Activated T-helper 1 cell treated with Interleukin-2 at 50 U/mL for 16 hours (primary cell): ENCODE data around the gene MTERF4.

ENCODE experiments used
- DNase-seq: peaks from one replicate; pipeline ENCODE4 v3.0.0-alpha.2; 2020; ENCODE audit warnings: low read depth

Gene MTERF4

DNA sequence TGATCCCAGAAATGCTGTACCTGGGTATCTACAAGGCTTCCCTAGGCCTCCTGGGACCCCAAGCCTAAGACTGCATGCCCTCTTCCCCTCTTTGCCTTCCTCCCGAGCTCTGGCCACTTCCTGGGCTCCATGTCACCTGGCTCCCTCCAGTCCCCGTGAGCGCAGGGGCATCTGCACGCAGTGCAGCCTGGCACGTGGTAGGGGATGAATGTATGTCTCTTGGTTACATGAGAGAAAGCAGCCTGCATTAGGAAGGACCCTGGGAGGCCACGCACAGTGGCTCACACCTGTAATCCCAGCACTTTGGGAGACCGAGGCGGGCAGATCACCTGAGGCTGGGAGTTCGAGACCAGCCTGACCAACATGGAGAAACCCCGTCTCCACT, 31.3 kb upstream of the MTERF4 start:
- no peak for DNase-seq

DNA sequence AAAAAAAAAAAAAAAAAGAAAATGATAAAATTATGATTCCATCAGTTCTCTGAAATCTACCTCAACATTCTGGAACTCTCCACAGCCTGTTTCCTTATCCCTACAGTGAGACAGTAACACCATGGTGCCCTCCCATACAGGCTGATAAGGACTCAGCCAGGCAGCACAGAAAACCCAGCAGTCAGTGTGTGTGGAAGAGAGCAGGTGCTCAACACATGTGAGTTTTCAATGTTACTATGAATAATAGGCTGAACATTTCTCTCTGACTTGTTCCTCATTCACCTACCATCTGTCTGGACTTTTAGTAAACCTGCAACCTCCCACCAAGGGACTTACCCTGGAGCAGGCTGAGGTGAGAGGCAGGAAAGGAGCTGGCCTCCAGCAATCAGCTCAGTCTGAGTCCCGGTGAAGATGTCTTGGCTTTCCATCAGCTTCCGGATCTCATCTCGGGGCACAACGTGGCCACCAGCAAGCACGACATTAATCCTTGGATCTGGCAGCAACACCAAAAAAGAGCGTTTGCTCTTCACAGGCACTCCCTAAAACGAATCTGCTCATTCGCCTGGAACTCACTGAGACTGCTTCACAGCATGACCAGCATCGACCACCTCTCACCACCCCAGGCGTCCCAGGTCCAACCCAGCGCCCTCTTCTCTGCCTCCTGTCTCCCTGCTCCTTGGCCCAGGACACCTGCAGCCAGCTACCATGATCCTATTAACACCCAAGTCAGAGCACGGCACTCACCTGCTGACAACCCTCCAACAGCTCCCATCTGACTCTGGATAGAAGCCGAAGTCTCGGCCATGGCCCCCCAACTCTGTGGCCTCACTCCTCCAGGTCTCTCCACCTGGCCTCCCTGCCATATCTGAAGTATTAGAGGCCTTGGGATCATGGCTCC, 30.7 kb upstream of the MTERF4 start:
- no peak for DNase-seq

DNA sequence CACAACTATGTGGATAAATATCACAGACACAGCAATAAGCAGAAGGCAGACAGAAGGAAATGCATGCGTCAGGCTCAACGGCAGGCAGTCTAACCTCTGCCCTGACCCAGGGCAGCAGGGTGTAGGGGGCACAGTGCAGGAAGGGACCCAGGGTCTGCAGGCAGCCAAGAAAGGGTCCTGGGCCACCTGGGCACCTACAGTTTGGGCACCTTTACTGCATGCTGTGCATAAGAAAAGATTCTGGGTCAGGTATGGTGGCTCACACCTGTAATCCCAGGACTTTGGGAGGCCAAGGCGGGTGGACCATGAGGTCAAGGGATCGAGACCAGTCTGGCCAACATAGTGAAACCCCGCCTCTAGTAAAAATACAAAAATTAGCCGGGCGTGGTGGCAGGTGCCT, 29.4 kb upstream of the MTERF4 start:
- DNase-seq, result no peak

DNA sequence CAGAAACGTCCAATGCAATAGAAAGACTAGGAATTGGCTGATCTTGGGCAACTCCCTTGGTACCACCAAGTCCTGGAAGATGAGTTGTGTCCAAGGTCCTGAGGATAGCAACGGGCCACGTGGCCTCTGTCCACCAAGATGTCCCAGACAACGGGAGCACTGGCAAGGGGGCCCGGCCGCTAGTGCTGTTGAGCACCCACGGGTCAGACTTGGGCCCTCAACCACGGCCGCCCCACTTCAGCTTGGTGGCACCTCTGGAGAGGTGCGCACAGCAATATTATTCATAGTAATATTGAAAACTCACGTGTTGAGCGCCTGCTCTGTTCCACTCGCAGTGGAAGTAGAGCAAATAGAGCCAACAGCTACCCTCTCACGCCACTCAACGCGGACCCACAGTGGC, 28.2 kb upstream of the MTERF4 start:
- DNase-seq, result no peak

DNA sequence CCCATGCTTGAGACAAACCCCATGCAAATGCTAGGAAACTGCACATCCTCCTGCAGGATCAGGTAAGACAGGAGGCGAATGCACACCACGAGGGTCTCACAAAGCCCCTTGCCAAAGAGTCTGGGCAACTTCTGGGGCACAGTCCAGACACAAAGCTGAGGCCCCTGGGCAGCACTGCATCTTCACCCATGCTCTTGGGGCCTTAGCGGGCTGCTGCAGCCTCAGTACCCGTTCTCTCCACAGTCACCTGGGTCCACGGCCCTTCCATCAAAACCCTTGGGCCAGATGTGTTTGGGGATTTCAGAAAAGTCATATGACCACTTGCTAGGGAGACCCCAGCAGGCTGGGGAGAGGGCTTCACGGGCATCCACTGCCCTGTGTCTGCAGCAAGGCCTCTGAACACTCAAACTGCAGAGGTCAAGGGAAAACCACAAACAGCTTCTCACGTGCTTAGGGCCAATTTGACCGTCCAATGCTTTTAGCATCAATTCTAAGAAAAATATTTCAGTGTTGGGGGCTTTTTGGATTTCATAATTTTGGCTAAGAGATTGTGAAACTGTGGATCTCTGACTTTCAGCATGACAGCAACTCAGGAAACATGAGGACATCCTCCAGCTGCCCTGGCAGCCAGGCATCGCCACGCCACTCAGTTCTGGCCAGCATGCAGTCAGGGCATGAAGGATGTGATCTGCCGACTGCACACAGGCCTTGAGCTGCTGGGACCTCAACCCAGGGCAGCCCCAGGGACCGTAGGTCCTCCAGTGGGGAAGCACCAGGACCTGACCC, 27.2 kb upstream of the MTERF4 start:
- no peak for DNase-seq

DNA sequence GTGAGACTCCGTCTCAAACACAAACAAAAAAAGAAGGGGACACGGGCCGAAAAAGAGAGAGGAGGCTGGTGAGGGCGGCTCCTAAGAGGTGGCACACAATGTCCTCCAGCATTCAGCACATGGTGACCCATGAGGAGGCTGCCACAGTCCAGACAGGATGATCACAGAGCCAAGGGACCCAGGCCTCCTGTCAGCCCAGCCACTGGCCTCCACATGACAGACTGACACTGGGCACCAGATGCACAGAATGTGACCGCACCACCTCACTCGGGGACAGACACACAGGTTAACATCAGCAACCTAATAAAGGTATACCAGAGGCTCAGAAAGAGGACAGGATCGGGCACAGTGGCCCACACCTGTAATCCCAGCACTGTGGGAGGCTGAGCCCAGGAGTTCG, 26.2 kb upstream of the MTERF4 start:
- no peak for DNase-seq

DNA sequence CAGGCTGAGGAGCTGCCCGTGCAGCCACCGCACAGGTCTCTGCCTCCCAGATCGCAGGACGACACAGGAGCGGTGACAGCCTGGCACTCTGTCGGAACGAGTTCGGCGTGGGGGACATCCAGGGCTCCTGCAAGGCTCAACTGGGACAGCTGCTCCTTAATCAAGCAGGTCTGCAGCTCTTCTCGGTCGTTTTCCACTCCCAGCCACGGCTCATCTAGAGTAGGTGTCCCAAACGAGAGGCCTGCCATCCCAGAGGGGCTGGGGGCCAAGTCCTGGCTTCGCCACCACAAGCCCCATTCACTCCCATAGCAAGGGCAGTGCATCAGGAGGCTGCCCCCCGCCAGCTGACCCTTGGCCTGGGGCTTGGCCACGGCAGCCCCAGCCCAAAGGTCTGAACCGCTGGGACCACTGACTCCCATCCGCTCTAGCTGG, 24.7 kb upstream of the MTERF4 start:
- DNase-seq, result no peak

DNA sequence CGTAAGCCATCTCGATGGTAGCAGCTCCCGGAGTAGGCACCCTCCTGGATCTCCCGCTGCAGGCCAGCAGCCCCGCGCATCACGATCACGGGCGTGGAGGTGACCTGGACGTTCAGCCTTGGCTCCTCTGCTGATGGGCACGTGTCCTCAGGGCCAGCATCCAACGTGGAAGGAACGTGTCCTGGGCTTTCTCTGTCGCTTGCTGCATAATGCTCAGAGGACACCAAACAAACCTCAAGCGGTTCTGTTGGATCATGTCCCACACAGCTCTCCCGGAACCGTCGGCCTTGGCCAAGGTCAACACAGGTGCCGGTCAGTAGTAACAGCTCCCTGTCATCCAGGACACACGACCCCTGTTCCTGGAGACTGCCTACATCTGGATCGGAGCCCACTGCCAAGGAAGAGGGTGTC, 24.1 kb upstream of the MTERF4 start:
- no peak for DNase-seq

DNA sequence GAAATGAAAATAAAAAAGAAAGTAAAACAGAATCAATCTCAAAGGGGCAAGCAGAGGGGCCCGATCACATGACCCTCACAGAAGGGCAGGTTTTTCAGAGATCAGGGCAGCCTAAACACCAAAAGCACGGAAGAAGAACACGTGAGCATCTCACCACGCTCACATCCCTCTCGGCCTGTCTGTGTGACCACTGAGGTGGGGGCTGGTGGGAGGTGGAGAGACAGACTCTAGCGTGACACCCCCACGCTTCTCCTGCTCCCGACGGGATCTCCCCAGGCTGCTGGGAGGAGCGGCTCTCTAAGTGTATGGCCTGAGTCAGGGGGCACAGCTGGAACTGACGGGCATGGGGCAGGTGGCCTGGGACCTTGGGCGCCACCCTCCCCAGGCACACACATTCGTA, 23.5 kb upstream of the MTERF4 start:
- no peak for DNase-seq

DNA sequence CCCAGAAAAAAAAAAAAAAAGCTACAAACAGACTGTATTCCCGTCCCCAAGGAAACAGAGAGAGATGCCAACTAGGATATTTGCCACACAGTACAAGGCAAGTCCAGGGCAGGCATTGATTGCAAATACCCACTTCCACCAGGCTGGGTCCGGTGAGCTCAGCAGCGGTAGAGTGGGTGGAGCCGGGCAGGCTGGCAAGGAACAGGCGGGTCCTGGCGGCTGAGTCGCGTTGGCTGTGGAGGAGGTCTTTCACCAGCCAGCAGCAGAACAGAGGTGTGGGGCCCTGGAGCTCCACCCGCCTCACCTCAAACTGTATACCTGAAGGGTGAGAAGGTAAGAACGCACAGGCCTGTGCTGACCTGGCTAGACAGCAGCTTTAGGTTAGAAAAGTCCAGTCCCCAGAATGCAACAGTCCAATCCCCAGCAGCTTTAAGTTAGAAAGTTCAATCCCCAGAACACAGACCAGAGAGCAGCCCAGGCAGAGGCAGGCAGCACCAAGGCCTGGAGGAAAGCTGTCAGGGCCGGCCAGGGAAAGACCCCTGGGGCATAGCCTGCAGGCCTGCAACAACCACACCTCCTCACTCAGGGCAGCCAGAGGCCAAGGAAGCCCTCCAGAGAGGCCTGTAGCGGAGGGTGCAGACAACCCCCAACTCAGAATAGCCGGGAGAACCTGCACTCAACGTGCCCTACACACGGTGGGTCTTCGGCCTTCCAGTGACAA, 21.9 kb upstream of the MTERF4 start:
- DNase-seq, result peak; percentile 36

DNA sequence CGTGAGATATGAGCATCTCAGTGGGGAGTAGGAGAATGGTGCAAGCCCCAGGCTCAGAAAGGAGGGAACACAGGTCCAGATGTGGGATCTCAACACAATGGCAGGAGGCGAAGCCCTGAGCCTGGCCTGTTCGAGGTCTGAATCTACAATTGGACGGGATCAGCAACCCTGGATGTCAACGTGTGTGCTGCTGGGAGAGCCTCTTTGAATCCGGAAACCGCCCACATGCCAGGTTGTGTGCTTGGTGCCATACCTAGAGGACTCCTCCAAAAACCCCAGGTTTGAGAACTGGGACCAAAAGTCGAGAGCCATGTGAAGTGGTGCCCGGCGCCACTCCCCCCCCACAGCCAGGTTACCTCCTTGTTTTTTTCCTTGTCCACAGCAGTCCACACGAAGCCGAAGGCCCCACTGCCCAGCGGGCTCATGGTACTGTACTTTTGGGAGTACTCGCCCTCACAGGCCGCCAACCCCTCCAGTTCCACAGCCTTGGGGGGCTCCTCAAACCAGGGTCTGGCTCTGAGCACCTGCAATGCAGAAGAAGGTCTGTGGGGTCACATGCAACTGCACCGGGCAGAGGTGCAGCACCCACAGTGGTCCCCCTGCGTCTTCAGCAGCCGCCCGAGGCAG, 20.4 kb upstream of the MTERF4 start:
- DNase-seq, result no peak

DNA sequence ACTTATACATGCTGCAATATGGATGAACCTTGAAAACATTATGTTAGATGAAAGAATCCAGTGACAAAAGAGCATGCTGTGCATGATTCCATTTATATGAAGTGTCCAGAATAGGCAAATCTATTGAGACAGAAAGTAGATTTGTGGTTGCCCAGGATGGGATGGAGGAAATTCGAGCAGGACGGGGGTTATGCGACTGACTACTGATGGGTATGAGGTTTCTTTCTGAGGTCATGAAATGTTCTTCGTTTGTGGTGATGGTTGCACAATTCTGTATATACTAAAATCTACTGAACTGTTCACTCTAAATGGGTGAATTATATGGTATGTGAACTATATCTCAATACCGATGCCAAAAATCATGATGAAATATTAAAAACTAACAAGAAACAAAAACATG, 18.9 kb upstream of the MTERF4 start:
- DNase-seq, result no peak

DNA sequence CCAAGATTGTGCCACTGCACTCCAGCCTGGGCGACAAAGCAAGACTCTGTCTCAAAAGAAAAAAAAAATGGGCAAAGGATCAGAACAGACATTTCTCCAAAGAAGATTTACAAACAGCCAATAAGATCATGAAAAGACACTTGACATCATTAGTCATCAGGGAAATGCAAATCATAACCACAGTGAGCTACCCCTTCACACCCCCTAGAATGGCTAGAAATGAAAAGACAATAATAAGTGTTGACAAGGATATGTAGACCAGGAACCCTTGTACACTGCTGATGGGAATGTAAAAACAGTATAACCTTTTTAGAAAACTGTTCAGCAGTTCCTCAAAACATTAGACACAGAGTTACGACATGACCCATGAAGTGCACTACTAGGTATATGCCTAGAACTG, 18.4 kb upstream of the MTERF4 start:
- no peak for DNase-seq

DNA sequence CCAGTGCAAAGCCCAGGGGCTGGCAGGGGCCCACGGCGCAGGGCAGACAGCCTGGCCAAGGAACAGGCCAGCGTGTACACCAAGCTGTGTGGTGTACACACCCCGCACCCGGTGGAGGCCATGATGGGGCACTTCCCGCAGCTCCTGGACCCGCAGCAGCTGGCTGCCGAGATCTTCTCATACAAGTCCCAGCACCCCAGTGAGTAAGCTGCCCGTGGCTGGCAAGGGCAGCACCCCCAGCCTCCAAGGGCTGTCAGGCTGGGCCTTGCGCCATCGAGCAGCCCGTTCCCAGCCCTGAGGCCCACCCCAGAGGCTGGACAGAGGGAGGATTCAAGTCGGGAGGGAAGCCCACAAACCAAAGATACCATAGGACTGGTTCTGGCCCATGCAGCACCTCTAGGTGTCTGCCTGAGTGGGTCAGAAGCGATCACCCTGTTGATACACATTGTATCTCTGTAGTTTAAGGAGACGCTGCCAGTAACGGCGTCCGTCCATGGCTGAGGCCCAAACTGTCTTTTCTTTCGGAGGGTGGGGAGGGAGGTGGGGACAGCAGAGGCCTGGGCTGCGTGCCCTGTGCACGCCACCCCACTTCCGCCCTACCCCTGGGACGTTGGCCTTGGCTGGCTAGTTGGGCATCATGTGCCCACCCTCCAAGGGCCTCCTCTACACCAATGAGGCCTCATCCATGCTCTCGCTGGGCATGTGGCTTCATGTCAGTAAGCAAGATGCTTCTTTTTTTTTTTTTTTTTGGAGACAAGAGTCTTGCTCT, 16.8 kb upstream of the MTERF4 start:
- DNase-seq, result no peak

DNA sequence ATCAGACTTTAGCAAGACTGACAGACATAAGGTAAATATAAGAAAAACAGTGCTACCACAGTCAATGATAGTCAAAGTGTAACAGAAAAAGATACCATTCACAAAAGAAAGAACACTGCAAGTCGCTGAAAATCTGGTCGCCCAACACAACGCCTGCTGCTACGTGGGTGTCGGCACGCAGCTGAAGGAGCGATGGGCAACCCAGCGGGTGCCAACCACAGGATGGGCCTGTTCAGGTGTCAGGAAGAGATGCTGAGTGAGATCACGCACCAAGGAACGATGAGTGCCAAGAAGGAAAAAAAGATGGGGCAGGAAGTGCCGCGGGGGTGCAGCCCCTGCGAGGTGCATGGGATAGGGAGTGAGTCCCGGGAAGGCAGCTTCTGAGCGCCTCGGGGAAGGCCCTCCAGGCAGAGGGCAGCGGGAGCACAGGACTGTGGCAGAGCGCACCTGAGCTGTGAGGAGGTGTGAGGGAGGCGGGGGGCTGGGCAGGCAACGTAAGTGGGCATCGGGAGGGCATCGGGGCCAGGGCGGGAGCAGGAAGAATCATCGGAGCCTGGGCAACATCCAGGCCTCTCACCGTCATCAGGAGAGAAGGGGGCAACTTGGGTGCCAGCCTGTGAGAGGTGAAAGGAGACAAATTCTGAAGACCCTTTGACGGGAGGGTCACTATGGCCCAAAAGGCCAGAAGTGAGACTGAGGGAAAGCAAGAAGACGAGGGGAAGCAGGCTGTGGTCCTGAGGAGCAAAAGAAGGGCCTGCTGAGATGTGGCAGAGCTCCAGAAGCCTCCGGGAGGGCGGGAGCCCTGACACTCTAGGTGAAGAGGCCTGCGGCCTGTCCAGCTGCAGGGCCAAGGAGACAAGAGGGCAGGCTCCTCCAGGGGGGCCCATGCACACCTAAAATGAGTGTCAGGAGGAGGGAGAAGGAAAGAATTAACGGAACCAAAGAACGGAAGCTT, 14.8 kb upstream of the MTERF4 start:
- DNase-seq, result no peak

DNA sequence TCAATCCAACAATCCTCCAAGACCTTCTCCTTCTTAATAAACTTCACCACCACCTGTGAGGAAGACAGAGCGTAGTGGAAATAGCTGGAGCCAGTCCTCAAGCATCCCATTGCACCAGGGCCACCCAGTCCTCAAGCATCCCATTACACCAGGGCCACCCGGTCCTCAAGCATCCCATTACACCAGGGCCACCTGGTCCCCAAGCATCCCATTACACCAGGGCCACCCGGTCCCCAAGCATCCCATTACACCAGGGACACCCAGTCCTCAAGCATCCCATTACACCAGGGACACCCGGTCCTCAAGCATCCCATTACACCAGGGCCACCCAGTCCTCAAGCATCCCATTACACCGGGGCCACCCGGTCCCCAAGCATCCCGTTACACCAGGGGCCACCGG, 13.3 kb upstream of the MTERF4 start:
- DNase-seq, result no peak

DNA sequence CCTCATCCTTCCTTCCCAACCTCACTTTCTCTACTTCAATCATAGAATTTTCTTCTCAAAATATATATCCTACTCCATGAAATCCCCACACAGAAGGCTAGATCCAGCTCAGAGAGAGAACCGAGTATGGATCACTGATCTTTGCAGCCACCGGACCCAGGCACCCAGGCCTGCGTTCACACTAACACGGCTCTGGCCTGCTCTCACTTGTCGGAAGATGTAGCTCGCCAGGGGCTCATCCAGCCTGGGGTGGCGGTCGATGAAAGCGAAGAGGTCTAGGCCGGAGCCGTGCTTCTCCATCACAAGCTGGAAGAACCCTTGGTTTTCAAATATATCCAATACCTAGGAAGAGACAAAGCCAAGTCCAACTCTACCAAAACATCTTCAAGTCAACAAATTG, 12.7 kb upstream of the MTERF4 start:
- DNase-seq, result no peak

DNA sequence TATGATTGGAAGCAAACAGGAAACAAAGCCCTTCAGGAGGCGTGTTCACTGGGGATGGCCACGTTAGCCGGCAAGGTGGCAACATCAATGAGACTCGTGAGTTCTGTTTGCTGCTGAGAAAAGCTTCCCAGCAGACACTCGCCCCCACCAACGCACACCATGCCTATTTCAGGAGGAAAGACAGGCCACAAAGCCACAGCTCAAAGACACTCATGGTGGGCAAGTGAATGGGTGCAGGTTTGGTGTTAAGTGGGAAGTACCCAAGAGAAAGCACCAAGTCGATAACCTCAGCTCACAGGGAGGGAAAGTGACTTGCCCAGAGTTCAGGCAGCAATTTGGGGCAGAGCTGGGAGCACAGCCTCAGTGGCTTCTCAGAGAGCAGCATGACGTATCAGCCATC, 10.5 kb upstream of the MTERF4 start:
- DNase-seq, result no peak

DNA sequence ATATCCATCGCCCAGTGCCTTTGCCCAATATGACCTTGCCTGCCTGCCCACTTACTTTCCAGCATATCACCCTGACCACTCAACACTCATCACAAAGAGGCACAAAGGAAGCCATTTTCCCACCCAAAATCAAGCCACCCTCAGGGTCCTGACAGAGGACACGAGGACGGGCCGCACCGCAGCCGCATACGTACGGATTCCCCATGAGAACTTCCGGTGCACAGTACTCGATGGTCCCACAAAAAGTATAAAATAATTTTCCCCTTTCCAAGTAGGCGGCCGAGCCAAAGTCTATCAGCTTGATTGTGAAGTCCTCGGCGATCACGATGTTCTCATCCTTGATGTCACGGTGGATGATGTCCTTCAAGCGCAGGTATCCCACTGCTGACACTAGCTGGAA, 10.0 kb upstream of the MTERF4 start:
- DNase-seq, result no peak

DNA sequence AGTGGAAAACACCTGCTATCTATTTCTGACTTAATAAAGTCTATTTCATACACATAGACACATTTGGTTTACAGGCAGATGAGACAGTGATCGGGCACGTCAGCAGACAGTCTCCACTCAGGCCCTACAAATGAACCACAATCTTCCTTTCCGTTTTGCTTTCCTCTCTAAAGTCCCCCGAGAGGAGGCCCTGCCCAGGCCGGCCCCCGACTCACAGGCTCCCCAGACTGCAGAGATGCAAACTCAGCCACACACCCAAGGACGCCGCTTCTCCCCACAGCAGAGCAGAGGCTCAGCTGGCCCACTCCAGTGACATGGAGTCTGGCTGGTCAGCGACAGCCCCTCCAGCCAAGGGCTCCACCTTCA, 9.3 kb upstream of the MTERF4 start:
- no peak for DNase-seq
